ENCODE measurements around the gene DNAH14.
"Not testable (repeated sequence)": the region's sequence is repeated elsewhere in the genome, so short reads cannot be mapped to it uniquely, and the experiment has no call there.

DNAH14 gene

GRCh38 chr1:225321784-225322183 lies 392.3 kb downstream of the DNAH14 start:
- Histone ChIP-seq H3K9me3 (ENCODE audit: insufficient read depth, low read length) (no peaks in the 10 kb centered on the region), H3K27me3 (ENCODE audit: insufficient read depth, insufficient read length) (no peaks in the 10 kb centered on the region), H3K36me3 (ENCODE audit: insufficient read depth, insufficient read length, low read length) (no peaks in the 10 kb centered on the region), H3K9ac (ENCODE audit: insufficient read length, low read depth) (no peak overlapping the region), H3K4me3 (ENCODE audit: insufficient read length, low read depth) (no peak overlapping the region), H3K4me1 (ENCODE audit: insufficient read depth, insufficient read length) (no peaks in the 10 kb centered on the region)
- TF ChIP-seq YY1 (IDR thresholded peaks at IDR 0.05; ENCODE audit: insufficient read depth, insufficient read length): no peak
- TF ChIP-seq SUZ12 (IDR thresholded peaks at IDR 0.05; ENCODE audit: extremely low read depth, insufficient read depth, insufficient read length): no peak
- TF ChIP-seq ZNF274 (IDR thresholded peaks at IDR 0.05; ENCODE audit: low read depth, low read length): no peak
- DNase-seq (ENCODE audit: low read depth, low spot score): no peak

GRCh38 chr1:225329041-225329440 lies 399.6 kb downstream of the DNAH14 start:
- H3K9ac ChIP-seq (ENCODE audit: insufficient read length, low read depth): no peak overlapping the region
- no peaks in the 10 kb centered on the region for H3K9me3 ChIP-seq (ENCODE audit: insufficient read depth, low read length)
- DNase-seq (ENCODE audit: low read depth, low spot score): no peak
- TF ChIP-seq YY1 (IDR thresholded peaks at IDR 0.05; ENCODE audit: insufficient read depth, insufficient read length) (no peak), SUZ12 (IDR thresholded peaks at IDR 0.05; ENCODE audit: extremely low read depth, insufficient read depth, insufficient read length) (no peak), ZNF274 (IDR thresholded peaks at IDR 0.05; ENCODE audit: low read depth, low read length) (no peak)
- no peaks in the 10 kb centered on the region for H3K4me1 ChIP-seq (ENCODE audit: insufficient read depth, insufficient read length)
- H3K36me3 ChIP-seq (ENCODE audit: insufficient read depth, insufficient read length, low read length): no peaks in the 10 kb centered on the region
- no peak overlapping the region for H3K4me3 ChIP-seq (ENCODE audit: insufficient read length, low read depth)
- H3K27me3 ChIP-seq (ENCODE audit: insufficient read depth, insufficient read length): no peaks in the 10 kb centered on the region

- not testable (repeated sequence) for H3K4me1 ChIP-seq (ENCODE audit: insufficient read depth, insufficient read length); H3K27me3 ChIP-seq (ENCODE audit: insufficient read depth, insufficient read length); H3K9ac ChIP-seq (ENCODE audit: insufficient read length, low read depth); DNase-seq (ENCODE audit: low read depth, low spot score); H3K9me3 ChIP-seq (ENCODE audit: insufficient read depth, low read length); H3K36me3 ChIP-seq (ENCODE audit: insufficient read depth, insufficient read length, low read length); H3K4me3 ChIP-seq (ENCODE audit: insufficient read length, low read depth)
Observed at GRCh38 chr1:225329996-225330395, 400.5 kb downstream of the DNAH14 start.

GRCh38 chr1:225332686-225333085 lies 403.2 kb downstream of the DNAH14 start:
- no peak for TF ChIP-seq ZNF274 (IDR thresholded peaks at IDR 0.05; ENCODE audit: low read depth, low read length)
- no peak for TF ChIP-seq SUZ12 (IDR thresholded peaks at IDR 0.05; ENCODE audit: extremely low read depth, insufficient read depth, insufficient read length)
- no peak for TF ChIP-seq YY1 (IDR thresholded peaks at IDR 0.05; ENCODE audit: insufficient read depth, insufficient read length)
- DNase-seq (ENCODE audit: low read depth, low spot score): no peak
- Histone ChIP-seq H3K9ac (ENCODE audit: insufficient read length, low read depth) (no peak overlapping the region), H3K36me3 (ENCODE audit: insufficient read depth, insufficient read length, low read length) (no peaks in the 10 kb centered on the region), H3K27me3 (ENCODE audit: insufficient read depth, insufficient read length) (no peaks in the 10 kb centered on the region), H3K4me1 (ENCODE audit: insufficient read depth, insufficient read length) (no peaks in the 10 kb centered on the region), H3K9me3 (ENCODE audit: insufficient read depth, low read length) (peaks cover 9% of the 10 kb centered on the region), H3K4me3 (ENCODE audit: insufficient read length, low read depth) (no peak overlapping the region)

- H3K9ac ChIP-seq (ENCODE audit: insufficient read length, low read depth); DNase-seq (ENCODE audit: low read depth, low spot score): not testable (repeated sequence)
Observed at GRCh38 chr1:225335098-225335778, 405.8 kb downstream of the DNAH14 start.

GRCh38 chr1:225338545-225338944 lies 409.1 kb downstream of the DNAH14 start:
- Histone ChIP-seq H3K9ac (ENCODE audit: insufficient read length, low read depth) (no peak overlapping the region), H3K9me3 (ENCODE audit: insufficient read depth, low read length) (peaks cover 9% of the 10 kb centered on the region), H3K4me3 (ENCODE audit: insufficient read length, low read depth) (no peak overlapping the region), H3K4me1 (ENCODE audit: insufficient read depth, insufficient read length) (no peaks in the 10 kb centered on the region), H3K27me3 (ENCODE audit: insufficient read depth, insufficient read length) (no peaks in the 10 kb centered on the region), H3K36me3 (ENCODE audit: insufficient read depth, insufficient read length, low read length) (no peaks in the 10 kb centered on the region)
- TF ChIP-seq ZNF274 (IDR thresholded peaks at IDR 0.05; ENCODE audit: low read depth, low read length) (no peak), SUZ12 (IDR thresholded peaks at IDR 0.05; ENCODE audit: extremely low read depth, insufficient read depth, insufficient read length) (no peak), YY1 (IDR thresholded peaks at IDR 0.05; ENCODE audit: insufficient read depth, insufficient read length) (no peak)
- no peak for DNase-seq (ENCODE audit: low read depth, low spot score)

More at GRCh38 chr1:225335098-225335778, 405.8 kb downstream of the DNAH14 start:
- not testable (repeated sequence) for H3K27me3 ChIP-seq (ENCODE audit: insufficient read depth, insufficient read length); H3K36me3 ChIP-seq (ENCODE audit: insufficient read depth, insufficient read length, low read length); H3K9me3 ChIP-seq (ENCODE audit: insufficient read depth, low read length); H3K4me3 ChIP-seq (ENCODE audit: insufficient read length, low read depth); H3K4me1 ChIP-seq (ENCODE audit: insufficient read depth, insufficient read length)

- Histone ChIP-seq H3K9me3 (ENCODE audit: insufficient read depth, low read length) (no peaks in the 10 kb centered on the region), H3K9ac (ENCODE audit: insufficient read length, low read depth) (no peak overlapping the region), H3K36me3 (ENCODE audit: insufficient read depth, insufficient read length, low read length) (no peaks in the 10 kb centered on the region), H3K4me1 (ENCODE audit: insufficient read depth, insufficient read length) (no peaks in the 10 kb centered on the region), H3K4me3 (ENCODE audit: insufficient read length, low read depth) (no peak overlapping the region), H3K27me3 (ENCODE audit: insufficient read depth, insufficient read length) (no peaks in the 10 kb centered on the region)
- no peak for TF ChIP-seq SUZ12 (IDR thresholded peaks at IDR 0.05; ENCODE audit: extremely low read depth, insufficient read depth, insufficient read length)
- TF ChIP-seq ZNF274 (IDR thresholded peaks at IDR 0.05; ENCODE audit: low read depth, low read length): no peak
- TF ChIP-seq YY1 (IDR thresholded peaks at IDR 0.05; ENCODE audit: insufficient read depth, insufficient read length): no peak
- no peak for DNase-seq (ENCODE audit: low read depth, low spot score)
Observed at GRCh38 chr1:225341642-225342041, 412.2 kb downstream of the DNAH14 start.

- no peak overlapping the region for H3K9ac ChIP-seq (ENCODE audit: insufficient read length, low read depth)
- H3K9me3 ChIP-seq (ENCODE audit: insufficient read depth, low read length): no peaks in the 10 kb centered on the region
- no peaks in the 10 kb centered on the region for H3K27me3 ChIP-seq (ENCODE audit: insufficient read depth, insufficient read length)
- H3K4me1 ChIP-seq (ENCODE audit: insufficient read depth, insufficient read length): no peaks in the 10 kb centered on the region
- TF ChIP-seq ZNF274 (IDR thresholded peaks at IDR 0.05; ENCODE audit: low read depth, low read length) (no peak), YY1 (IDR thresholded peaks at IDR 0.05; ENCODE audit: insufficient read depth, insufficient read length) (no peak), SUZ12 (IDR thresholded peaks at IDR 0.05; ENCODE audit: extremely low read depth, insufficient read depth, insufficient read length) (no peak)
- no peak overlapping the region for H3K4me3 ChIP-seq (ENCODE audit: insufficient read length, low read depth)
- no peaks in the 10 kb centered on the region for H3K36me3 ChIP-seq (ENCODE audit: insufficient read depth, insufficient read length, low read length)
- DNase-seq (ENCODE audit: low read depth, low spot score): no peak
Observed at GRCh38 chr1:225342695-225343094, 413.2 kb downstream of the DNAH14 start.

Data from NT2/D1 (cell line).